ENCODE results near the gene PKP1.

- TF ChIP-seq POLR2A (IDR thresholded peaks at IDR 0.05): no peak
- TF ChIP-seq CTCF (IDR thresholded peaks at IDR 0.05): no peak
Observed at GRCh38 chr1:201295346-201295745, 12.0 kb downstream of the PKP1 start.
